ENCODE measurements around the gene COMT. TPM values are rescaled to one million over a fixed set of nuclear protein-coding genes. Genes with fewer than 3 reads are reported as not detected.
A peak's percentile ranks its signal among the peaks of the same experiment; 100 is the strongest.

Gene COMT
- total and polyA plus RNA-seq, 2 of the 4 experiments (the other 2 are of a cell fraction), result 202 to 347 TPM

GRCh38 chr22:19959587-19960490, 18.3 kb downstream of the COMT start:
- CTCF ChIA-PET, result no interaction called here
- no peaks in the 10 kb centered on the region for H3K27me3 ChIP-seq (ENCODE audit: control insufficient read depth, insufficient read depth, low read length)

More at GRCh38 chr22:19959587-19960490, 18.3 kb downstream of the COMT start:
- H3K56ac ChIP-seq (ENCODE audit: extremely low read depth, insufficient read depth, low read length), result no peak overlapping the region
- H3K79me1 ChIP-seq (ENCODE audit: low read depth in 1 of 2, low read length in 2 of 2), result peaks cover 30 to 75% of the 10 kb centered on the region in 2 experiments
- no peak overlapping the region for H2BK120ac ChIP-seq (ENCODE audit: low read depth, low read length)
- TF ChIP-seq ELK1 (IDR thresholded peaks at IDR 0.05; ENCODE audit: borderline replicate concordance, low read depth, low read length) (no peak), CTCF (conservative IDR thresholded peaks at IDR 0.05; ENCODE audit: low read depth, low read length) (no peak), MXI1 (IDR thresholded peaks at IDR 0.05; ENCODE audit: borderline replicate concordance, low read depth, low read length) (no peak), FOS (IDR thresholded peaks at IDR 0.05; ENCODE audit: low read depth, low read length) (no peak), RCOR1 (IDR thresholded peaks at IDR 0.05; ENCODE audit: insufficient replicate concordance, low read length) (no peak), MAZ (IDR thresholded peaks at IDR 0.05; ENCODE audit: borderline replicate concordance, low read depth, low read length) (no peak; the same call in 1 of the 2 replicates), BHLHE40 (IDR thresholded peaks at IDR 0.05; ENCODE audit: low read depth, low read length) (no peak), NFE2L2 (IDR thresholded peaks at IDR 0.05; ENCODE audit: low read depth, low read length) (no peak), RFX5 (IDR thresholded peaks at IDR 0.05; ENCODE audit: low read depth, low read length) (no peak), CEBPB (IDR thresholded peaks at IDR 0.05; ENCODE audit: low read depth, low read length) (no peak), SMC3 (IDR thresholded peaks at IDR 0.05; ENCODE audit: low read depth, low read length) (no peak)
- peak overlapping the region; percentile 65 for H2AK9ac ChIP-seq (replicated peaks; ENCODE audit: low read depth, low read length, poor library complexity)
- peak overlapping the region; percentile 29; the same call in 1 of the 2 replicates for H3K23ac ChIP-seq (ENCODE audit: low read depth, low read length)
- peaks cover 25% of the 10 kb centered on the region for H3K4me1 ChIP-seq (ENCODE audit: control insufficient read depth, insufficient read depth, low read length)
- H3K4me3 ChIP-seq (ENCODE audit: insufficient read depth, low read depth, low read length), result no peak overlapping the region
- peak overlapping the region; percentile 34 for H2AFZ ChIP-seq (replicated peaks; ENCODE audit: low read length, poor library complexity)
- no peak overlapping the region for H2BK15ac ChIP-seq (ENCODE audit: low read depth, low read length)
- POLR2A ChIA-PET (ENCODE audit: unreplicated experiment), result no interaction called here
- DNase-seq, result no peak
- ATAC-seq (ENCODE audit: low read depth), result no peak; the same call in 1 of the 2 replicates
- BruUV-seq (replicated peaks), result no TSS peak
- H3K27ac ChIP-seq (ENCODE audit: insufficient read depth, low read length), result no peak overlapping the region
- no peak overlapping the region for H2BK5ac ChIP-seq (ENCODE audit: low read depth, low read length, poor library complexity, severe bottlenecking)
- intact Hi-C loops (cut with micrococcal nuclease), result no loop called here
- H4K20me1 ChIP-seq (ENCODE audit: insufficient read depth, low read length), result peaks cover 51% of the 10 kb centered on the region
- dilution Hi-C loops (cut with HindIII; ENCODE audit: low sequenced_read_pairs, unreplicated experiment), result no loop called here
- H2AK5ac ChIP-seq (ENCODE audit: low read depth, low read length), result peak overlapping the region; percentile 62; the same call in 1 of the 2 replicates
- H3K9me3 ChIP-seq (ENCODE audit: control insufficient read depth, insufficient read depth, low read length), result no peaks in the 10 kb centered on the region
- peaks cover 30% of the 10 kb centered on the region for H3K36me3 ChIP-seq (ENCODE audit: control insufficient read depth, insufficient read depth, low read length)
- no peak overlapping the region for H3K18ac ChIP-seq (ENCODE audit: low read depth, low read length)
- H3K9ac ChIP-seq (ENCODE audit: low read depth, low read length), result no peak overlapping the region
- H3K14ac ChIP-seq (replicated peaks; ENCODE audit: low read depth, low read length), result no peak overlapping the region
- WGBS, 2 experiments (ENCODE audit: extremely low coverage in 2 of 2, insufficient read length in 1 of 2), result 40% methylated on average over 7 of the region's 13 CpGs; no CpG with 5 or more reads in 1 of the 2 experiments
- H4K5ac ChIP-seq (ENCODE audit: low read depth, low read length), result no peak overlapping the region
- in situ Hi-C loops (cut with MboI; ENCODE audit: low sequenced_read_pairs), result no loop called here
- H2BK20ac ChIP-seq (ENCODE audit: low read depth, low read length), result no peak overlapping the region
- peak overlapping the region in 1 of 2 experiments; percentile 51; a peak in 1 of 4 replicates for H4K8ac ChIP-seq (ENCODE audit: low read depth in 2 of 2, low read length in 2 of 2)
- H4K91ac ChIP-seq (ENCODE audit: insufficient read depth, low read depth, low read length), result no peak overlapping the region
- 0 out of 2 replicates have a peak overlapping the region, but pooled peaks have one; percentile 19 for H3K4me2 ChIP-seq (ENCODE audit: low read depth, low read length)
- peaks cover 23% of the 10 kb centered on the region for H3K9me1 ChIP-seq (ENCODE audit: insufficient read depth, low read length)
- no peak overlapping the region for H3K4ac ChIP-seq (ENCODE audit: low read depth, low read length)
